ENCODE data around the gene NOP53. TPM values are rescaled to one million over a fixed set of nuclear protein-coding genes. Genes with fewer than 3 reads are reported as not detected.
A peak's percentile ranks its signal among the peaks of the same experiment; 100 is the strongest.

Gene NOP53
- total RNA-seq, result 100 to 1,000 TPM in 3 of 4 donors, 10 to 100 TPM in 1; 96.3 to 166 (median 127) TPM
- 100 to 1,000 TPM; 247 to 268 (median 257) TPM for polyA plus RNA-seq
- long read RNA-seq, donor 1, transcript NOP53-206 (2 exons, 265 nt), result minor isoform, 13 of 147 reads
- long read RNA-seq, donor 1, transcript NOP53-201 (13 exons, 1,528 nt), result major isoform, 100 of 147 reads
- long read RNA-seq, donor 1, partial matches to known transcripts, result 16 of 147 reads
- long read RNA-seq, donor 1, other reads (novel, unspliced or antisense), result 18 of 147 reads
- long read RNA-seq, donor 2, transcript NOP53-201 (13 exons, 1,528 nt), result major isoform, 263 of 333 reads
- long read RNA-seq, donor 2, partial matches to known transcripts, result 54 of 333 reads
- long read RNA-seq, donor 2, other reads (novel, unspliced or antisense), result 16 of 333 reads

GRCh38 chr19:47745010-47745901, at the start of gene NOP53:
Gene NOP53 (plus strand): TSS chr19:47745546. CDS start chr19:47745560, 14 bp downstream.
- peak; percentile 97 to 98 for DNase-seq
- peak within 1 kb of the TSS; percentile 98 for H3K27ac ChIP-seq
- H3K4me1 ChIP-seq, result peaks cover 30% of the 10 kb centered on the region
- ATAC-seq, result peak; percentile 84 to 91 (median 86)
- H3K36me3 ChIP-seq (ENCODE audit: insufficient read depth in 1 of 2, low read depth in 1 of 2), result peaks cover 0 to 46% of the 10 kb centered on the region in 2 donors
- no peaks in the 10 kb centered on the region for H3K9me3 ChIP-seq
- intact Hi-C loops (cut with DNase I), result loop anchor here in 1 of 2 donors (5.0 kb wide), 1 partner anchor 42 kb away; no protein-coding TSS in a partner anchor
- no peaks in the 10 kb centered on the region for H3K27me3 ChIP-seq (ENCODE audit: insufficient read depth in 3 of 3, low read length in 2 of 3)
- WGBS, 3 donors, result 4% methylated on average over 40 to 53 of the region's 53 CpGs
- TF ChIP-seq CTCF (IDR thresholded peaks at IDR 0.05), result no peak
- peak within 1 kb of the TSS; percentile 92 for H3K4me3 ChIP-seq

GRCh38 chr19:47696635-47697034, 48.7 kb upstream of the NOP53 start:
- Histone ChIP-seq H3K9me3 (no peaks in the 10 kb centered on the region), H3K4me1 (no peaks in the 10 kb centered on the region), H3K27ac (no peak overlapping the region), H3K27me3 (ENCODE audit: insufficient read depth in 3 of 3, low read length in 2 of 3) (no peaks in the 10 kb centered on the region), H3K4me3 (no peak overlapping the region), H3K36me3 (ENCODE audit: insufficient read depth in 1 of 2, low read depth in 1 of 2) (peaks cover 0 to 49% of the 10 kb centered on the region in 2 donors)
- ATAC-seq (no peak), DNase-seq (peak in 1 of 2 donors; percentile 39)
- intact Hi-C loops (cut with DNase I), result loop anchor here (5.0 kb wide), 3 partner anchors 94 to 184 kb away; no protein-coding TSS in a partner anchor
- no peak for TF ChIP-seq CTCF (IDR thresholded peaks at IDR 0.05)
- WGBS, 3 donors, result 79 to 88% (median 85%) methylated on average over 8 of the region's 8 CpGs

GRCh38 chr19:47697863-47698609, 47.3 kb upstream of the NOP53 start:
- Histone ChIP-seq H3K27me3 (ENCODE audit: insufficient read depth in 3 of 3, low read length in 2 of 3) (no peaks in the 10 kb centered on the region), H3K27ac (peak overlapping the region; percentile 59)
- 40 to 46% (median 42%) methylated on average over 20 to 21 of the region's 21 CpGs for WGBS, 3 donors

More at GRCh38 chr19:47697863-47698609, 47.3 kb upstream of the NOP53 start:
- Histone ChIP-seq H3K36me3 (ENCODE audit: insufficient read depth in 1 of 2, low read depth in 1 of 2) (peaks cover 0 to 49% of the 10 kb centered on the region in 2 donors), H3K9me3 (no peaks in the 10 kb centered on the region), H3K4me3 (no peak overlapping the region), H3K4me1 (no peaks in the 10 kb centered on the region)
- TF ChIP-seq CTCF (IDR thresholded peaks at IDR 0.05), result peak; percentile 97
- DNase-seq, result peak; percentile 75 to 89
- intact Hi-C loops (cut with DNase I), result loop anchor here (2.0 to 5.0 kb wide), 5 partner anchors 89 to 261 kb away; partner anchors contain the start of gene BICRA (in 1 of the 2)
- ATAC-seq, result peak; percentile 84 to 93 (median 90)
